Measurements from ENCODE around the gene LHX3.

The LHX3 gene

DNA sequence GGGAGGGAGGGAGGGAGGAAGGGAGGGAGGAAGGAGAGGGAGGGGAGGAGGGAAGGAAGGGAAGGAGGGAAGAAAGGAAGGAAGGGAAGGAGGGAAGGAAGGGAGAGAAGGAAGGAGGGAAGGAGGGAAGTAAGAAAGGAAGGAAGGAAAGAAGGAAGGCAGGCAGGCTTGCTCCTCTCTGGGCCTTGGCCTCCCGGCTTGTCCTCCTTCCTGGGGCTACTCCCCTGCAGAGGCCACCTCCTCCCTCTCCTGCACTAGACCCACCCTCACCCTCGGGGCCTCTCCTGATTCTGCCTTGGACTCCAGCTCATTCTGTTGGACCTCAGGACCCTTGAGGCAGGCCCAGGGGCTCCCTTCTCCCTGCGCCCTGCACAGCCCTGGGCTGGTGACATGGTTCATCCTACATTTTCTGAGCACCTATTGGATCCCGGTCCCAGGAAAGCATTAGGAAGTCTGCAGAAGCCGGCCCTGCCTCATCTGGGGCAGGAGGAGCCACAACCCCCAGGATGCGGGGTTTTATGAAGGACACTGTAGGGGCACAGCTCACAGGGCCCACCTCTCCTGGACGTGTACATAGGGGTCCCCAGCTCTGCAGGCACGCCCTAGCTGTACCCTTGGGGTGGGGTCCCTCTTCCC, 23.0 kb downstream of the LHX3 start:
- H3K4me1 ChIP-seq (ENCODE audit: control extremely low read depth in 1 of 4, control insufficient read depth in 4 of 4, insufficient read depth in 4 of 4, low read length in 3 of 4) = no peaks in the 10 kb centered on the region
- H3K27me3 ChIP-seq (replicated peaks in 2 of 5; ENCODE audit: control insufficient read depth in 4 of 5, insufficient read depth in 5 of 5, low read length in 4 of 5) = peaks cover 0 to 49% (median 14%) of the 10 kb centered on the region in 5 experiments
- H3K27ac ChIP-seq (ENCODE audit: insufficient read depth in 1 of 2, low read depth in 1 of 2, low read length in 2 of 2, poor library complexity in 1 of 2, severe bottlenecking in 2 of 2) = no peak overlapping the region
- POLR2A ChIA-PET = no interaction called here
- no peak overlapping the region for H3K4me3 ChIP-seq (ENCODE audit: control insufficient read depth in 1 of 7, extremely low read depth in 1 of 7, insufficient read depth in 4 of 7, low read depth in 2 of 7, low read length in 6 of 7)
- no peak for DNase-seq
- no peaks in the 10 kb centered on the region for H3K9me3 ChIP-seq (ENCODE audit: control extremely low read depth in 1 of 5, control insufficient read depth in 4 of 5, insufficient read depth in 2 of 5, low read depth in 1 of 5, low read length in 4 of 5)
- 91% methylated on average over 6 of the region's 8 CpGs for WGBS (ENCODE audit: insufficient coverage)
- CTCF ChIA-PET = interaction anchor here (0.9 kb wide), 1 partner anchor 33 kb away, joined by 3 read pairs; no protein-coding TSS in a partner anchor
- no peaks in the 10 kb centered on the region for H3K36me3 ChIP-seq (ENCODE audit: control insufficient read depth in 4 of 4, insufficient read depth in 4 of 4, low read length in 3 of 4)

DNA sequence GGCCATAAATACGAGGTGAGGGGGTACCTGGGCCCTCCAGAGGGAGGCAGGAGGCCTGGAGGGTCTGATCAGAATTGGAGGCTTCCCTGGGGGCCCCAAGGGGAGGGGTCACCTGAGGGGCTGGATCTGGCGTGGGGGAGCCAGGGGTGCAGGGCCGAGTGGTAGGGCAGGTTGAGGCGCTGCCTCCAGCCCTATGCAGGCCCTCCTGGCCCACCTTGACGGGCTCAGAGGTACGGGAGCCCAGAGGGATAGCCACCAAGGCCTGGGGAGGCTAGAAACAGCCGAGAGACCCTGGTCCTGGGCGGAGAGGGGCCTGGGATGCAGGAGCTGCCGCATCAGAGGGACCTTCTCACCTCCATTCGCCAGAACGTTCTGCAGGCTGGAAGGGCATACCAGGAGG, 24.3 kb downstream of the LHX3 start:
- H3K9me3 ChIP-seq (ENCODE audit: control extremely low read depth in 1 of 5, control insufficient read depth in 4 of 5, insufficient read depth in 2 of 5, low read depth in 1 of 5, low read length in 4 of 5) = no peaks in the 10 kb centered on the region
- H3K4me3 ChIP-seq (ENCODE audit: control insufficient read depth in 1 of 7, extremely low read depth in 1 of 7, insufficient read depth in 4 of 7, low read depth in 2 of 7, low read length in 6 of 7) = no peak overlapping the region
- no peaks in the 10 kb centered on the region for H3K4me1 ChIP-seq (ENCODE audit: control extremely low read depth in 1 of 4, control insufficient read depth in 4 of 4, insufficient read depth in 4 of 4, low read length in 3 of 4)
- WGBS (ENCODE audit: insufficient coverage) = 85% methylated on average over 7 of the region's 11 CpGs
- no peaks in the 10 kb centered on the region for H3K36me3 ChIP-seq (ENCODE audit: control insufficient read depth in 4 of 4, insufficient read depth in 4 of 4, low read length in 3 of 4)
- CTCF ChIA-PET = interaction anchor here (1.7 kb wide), 1 partner anchor 10 kb away, joined by 3 read pairs; no protein-coding TSS in a partner anchor
- peaks cover 0 to 38% (median 10%) of the 10 kb centered on the region in 5 experiments for H3K27me3 ChIP-seq (replicated peaks in 2 of 5; ENCODE audit: control insufficient read depth in 4 of 5, insufficient read depth in 5 of 5, low read length in 4 of 5)
- no peak overlapping the region for H3K27ac ChIP-seq (ENCODE audit: insufficient read depth in 1 of 2, low read depth in 1 of 2, low read length in 2 of 2, poor library complexity in 1 of 2, severe bottlenecking in 2 of 2)
- no peak for DNase-seq
- POLR2A ChIA-PET = no interaction called here

DNA sequence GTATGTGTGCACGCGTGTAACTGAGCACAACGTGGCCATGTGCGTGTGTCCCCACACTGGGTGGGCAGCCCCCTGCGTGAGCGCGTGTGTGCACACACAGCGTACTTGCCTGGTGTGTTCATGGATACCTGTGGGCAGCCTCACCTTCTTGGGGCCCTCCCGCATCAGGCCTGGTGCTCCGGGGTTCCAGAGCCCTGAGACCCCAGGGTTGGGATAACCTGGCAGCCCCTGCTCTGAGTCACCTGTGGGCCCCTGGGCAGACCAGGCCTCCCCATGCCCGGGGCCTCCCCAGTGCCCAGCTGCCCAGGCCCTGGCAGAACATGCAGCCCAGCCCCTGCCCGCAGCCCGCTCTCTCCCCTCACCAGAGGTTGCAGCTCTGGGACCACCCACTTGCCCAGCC, 25.2 kb downstream of the LHX3 start:
- Histone ChIP-seq H3K27me3 (replicated peaks in 2 of 5; ENCODE audit: control insufficient read depth in 4 of 5, insufficient read depth in 5 of 5, low read length in 4 of 5) (peaks cover 0 to 34% (median 8%) of the 10 kb centered on the region in 5 experiments), H3K27ac (ENCODE audit: insufficient read depth in 1 of 2, low read depth in 1 of 2, low read length in 2 of 2, poor library complexity in 1 of 2, severe bottlenecking in 2 of 2) (no peak overlapping the region), H3K9me3 (ENCODE audit: control extremely low read depth in 1 of 5, control insufficient read depth in 4 of 5, insufficient read depth in 2 of 5, low read depth in 1 of 5, low read length in 4 of 5) (no peaks in the 10 kb centered on the region), H3K4me3 (ENCODE audit: control insufficient read depth in 1 of 7, extremely low read depth in 1 of 7, insufficient read depth in 4 of 7, low read depth in 2 of 7, low read length in 6 of 7) (no peak overlapping the region), H3K4me1 (ENCODE audit: control extremely low read depth in 1 of 4, control insufficient read depth in 4 of 4, insufficient read depth in 4 of 4, low read length in 3 of 4) (no peaks in the 10 kb centered on the region), H3K36me3 (ENCODE audit: control insufficient read depth in 4 of 4, insufficient read depth in 4 of 4, low read length in 3 of 4) (no peaks in the 10 kb centered on the region)
- POLR2A ChIA-PET = no interaction called here
- DNase-seq = no peak
- CTCF ChIA-PET = interaction anchor here (1.7 kb wide), 1 partner anchor 9 kb away, joined by 3 read pairs; no protein-coding TSS in a partner anchor
- 92% methylated on average over 12 of the region's 13 CpGs for WGBS (ENCODE audit: insufficient coverage)

DNA sequence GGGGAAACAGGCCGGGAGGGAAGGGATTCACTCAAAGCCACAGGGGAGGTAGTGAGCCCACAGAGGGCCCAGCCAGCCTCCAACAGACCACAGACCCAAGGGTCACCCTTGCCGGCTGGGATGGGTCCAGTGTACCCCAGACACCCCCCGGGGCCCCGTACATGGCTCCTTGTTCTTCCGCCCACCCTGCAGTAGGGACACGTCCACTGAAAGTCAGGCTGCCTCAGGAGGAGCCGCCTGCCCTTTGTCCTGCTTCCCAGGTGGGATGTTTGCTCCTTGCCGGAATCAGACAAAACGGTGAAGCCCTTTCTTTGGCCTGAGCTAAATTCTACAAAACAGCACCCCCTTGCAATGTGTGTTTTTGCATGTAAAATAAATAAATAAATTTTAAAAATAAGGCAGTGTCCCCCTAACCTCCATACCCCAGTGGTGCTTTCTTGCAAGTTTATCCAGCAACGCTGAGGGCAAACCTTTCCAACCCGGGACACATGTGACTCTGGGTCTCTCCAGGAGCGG, 25.8 kb downstream of the LHX3 start:
- Histone ChIP-seq H3K36me3 (ENCODE audit: control insufficient read depth in 4 of 4, insufficient read depth in 4 of 4, low read length in 3 of 4) (no peaks in the 10 kb centered on the region), H3K9me3 (ENCODE audit: control extremely low read depth in 1 of 5, control insufficient read depth in 4 of 5, insufficient read depth in 2 of 5, low read depth in 1 of 5, low read length in 4 of 5) (no peaks in the 10 kb centered on the region), H3K27ac (ENCODE audit: insufficient read depth in 1 of 2, low read depth in 1 of 2, low read length in 2 of 2, poor library complexity in 1 of 2, severe bottlenecking in 2 of 2) (no peak overlapping the region), H3K4me3 (ENCODE audit: control insufficient read depth in 1 of 7, extremely low read depth in 1 of 7, insufficient read depth in 4 of 7, low read depth in 2 of 7, low read length in 6 of 7) (no peak overlapping the region), H3K4me1 (ENCODE audit: control extremely low read depth in 1 of 4, control insufficient read depth in 4 of 4, insufficient read depth in 4 of 4, low read length in 3 of 4) (no peaks in the 10 kb centered on the region), H3K27me3 (replicated peaks in 2 of 5; ENCODE audit: control insufficient read depth in 4 of 5, insufficient read depth in 5 of 5, low read length in 4 of 5) (peaks cover 0 to 33% (median 8%) of the 10 kb centered on the region in 5 experiments)
- CTCF ChIA-PET = interaction anchor here (0.6 to 1.9 kb wide), 2 partner anchors 10 to 121 kb away, joined by 3 to 6 read pairs; no protein-coding TSS in a partner anchor
- 68% methylated on average over 10 of the region's 12 CpGs for WGBS (ENCODE audit: insufficient coverage)
- POLR2A ChIA-PET = no interaction called here
- DNase-seq = no peak

DNA sequence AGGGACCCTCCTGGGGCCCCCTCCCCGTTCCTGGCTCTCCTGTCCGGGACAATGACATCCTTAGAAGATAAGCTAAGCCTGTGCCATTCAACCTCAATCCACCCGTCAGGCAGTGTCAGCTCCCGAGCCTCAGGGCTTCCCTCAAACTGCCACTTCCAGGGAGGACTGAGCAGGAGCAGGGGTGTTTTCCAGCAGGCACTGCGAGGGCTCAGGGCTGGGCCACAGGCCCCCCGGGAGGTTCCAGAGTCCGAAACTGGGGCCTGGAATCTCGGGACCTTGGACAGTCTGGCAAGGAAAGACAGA, 26.2 kb downstream of the LHX3 start:
- H3K27ac ChIP-seq (ENCODE audit: insufficient read depth in 1 of 2, low read depth in 1 of 2, low read length in 2 of 2, poor library complexity in 1 of 2, severe bottlenecking in 2 of 2) = no peak overlapping the region
- no peaks in the 10 kb centered on the region for H3K36me3 ChIP-seq (ENCODE audit: control insufficient read depth in 4 of 4, insufficient read depth in 4 of 4, low read length in 3 of 4)
- H3K9me3 ChIP-seq (ENCODE audit: control extremely low read depth in 1 of 5, control insufficient read depth in 4 of 5, insufficient read depth in 2 of 5, low read depth in 1 of 5, low read length in 4 of 5) = no peaks in the 10 kb centered on the region
- DNase-seq = no peak
- WGBS (ENCODE audit: insufficient coverage) = 73% methylated on average over 7 of the region's 8 CpGs
- no peaks in the 10 kb centered on the region for H3K4me1 ChIP-seq (ENCODE audit: control extremely low read depth in 1 of 4, control insufficient read depth in 4 of 4, insufficient read depth in 4 of 4, low read length in 3 of 4)
- ChIA-PET CTCF (interaction anchor here (0.6 to 1.9 kb wide), 2 partner anchors 10 to 122 kb away, joined by 3 to 6 read pairs; no protein-coding TSS in a partner anchor), POLR2A (no interaction called here)
- H3K27me3 ChIP-seq (replicated peaks in 2 of 5; ENCODE audit: control insufficient read depth in 4 of 5, insufficient read depth in 5 of 5, low read length in 4 of 5) = peaks cover 0 to 33% (median 8%) of the 10 kb centered on the region in 5 experiments
- no peak overlapping the region for H3K4me3 ChIP-seq (ENCODE audit: control insufficient read depth in 1 of 7, extremely low read depth in 1 of 7, insufficient read depth in 4 of 7, low read depth in 2 of 7, low read length in 6 of 7)

DNA sequence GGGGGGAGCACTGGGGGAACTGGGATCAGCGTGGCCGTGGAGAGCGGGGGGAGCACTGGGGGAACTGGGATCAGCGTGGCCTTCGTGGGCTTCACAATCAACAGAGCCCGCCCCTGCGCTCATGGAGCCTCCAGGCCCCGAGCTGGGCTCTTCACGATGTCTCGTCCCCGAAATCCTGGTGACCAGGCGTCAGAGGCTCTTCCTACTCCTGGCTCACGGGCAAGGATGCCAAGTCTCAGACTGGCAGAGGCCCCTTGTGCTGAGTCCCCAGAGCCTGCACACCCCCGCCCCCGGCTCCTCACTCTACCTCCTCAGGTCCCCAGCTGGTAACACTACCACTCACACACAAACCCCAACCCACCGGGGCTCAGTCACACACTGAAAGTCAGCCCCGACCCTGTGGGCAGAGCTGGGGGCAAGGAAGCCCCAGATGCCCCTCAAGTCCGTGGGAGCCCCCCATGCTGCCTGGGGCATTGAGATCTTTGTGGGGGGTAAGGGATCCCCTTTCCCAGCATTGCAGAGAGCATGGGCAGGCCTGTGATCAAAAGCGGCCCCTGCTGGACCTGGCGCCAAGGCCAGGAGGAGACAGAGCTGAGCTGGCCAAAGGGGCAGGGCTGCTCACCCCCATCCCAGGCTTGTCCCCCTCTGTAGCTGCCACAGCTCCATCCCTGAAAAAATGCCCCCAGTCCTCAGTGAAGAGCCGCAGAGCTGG, 26.7 kb downstream of the LHX3 start:
- H3K27ac ChIP-seq (ENCODE audit: insufficient read depth in 1 of 2, low read depth in 1 of 2, low read length in 2 of 2, poor library complexity in 1 of 2, severe bottlenecking in 2 of 2) = no peak overlapping the region
- no peaks in the 10 kb centered on the region for H3K9me3 ChIP-seq (ENCODE audit: control extremely low read depth in 1 of 5, control insufficient read depth in 4 of 5, insufficient read depth in 2 of 5, low read depth in 1 of 5, low read length in 4 of 5)
- H3K4me1 ChIP-seq (ENCODE audit: control extremely low read depth in 1 of 4, control insufficient read depth in 4 of 4, insufficient read depth in 4 of 4, low read length in 3 of 4) = no peaks in the 10 kb centered on the region
- ChIA-PET POLR2A (no interaction called here), CTCF (interaction anchor here (0.6 to 1.9 kb wide), 2 partner anchors 9 to 122 kb away, joined by 3 to 6 read pairs; no protein-coding TSS in a partner anchor)
- H3K27me3 ChIP-seq (replicated peaks in 2 of 5; ENCODE audit: control insufficient read depth in 4 of 5, insufficient read depth in 5 of 5, low read length in 4 of 5) = peaks cover 0 to 31% (median 8%) of the 10 kb centered on the region in 5 experiments
- WGBS (ENCODE audit: insufficient coverage) = 93% methylated on average over 16 of the region's 21 CpGs
- no peak for DNase-seq
- H3K36me3 ChIP-seq (ENCODE audit: control insufficient read depth in 4 of 4, insufficient read depth in 4 of 4, low read length in 3 of 4) = no peaks in the 10 kb centered on the region
- H3K4me3 ChIP-seq (ENCODE audit: control insufficient read depth in 1 of 7, extremely low read depth in 1 of 7, insufficient read depth in 4 of 7, low read depth in 2 of 7, low read length in 6 of 7) = no peak overlapping the region

DNA sequence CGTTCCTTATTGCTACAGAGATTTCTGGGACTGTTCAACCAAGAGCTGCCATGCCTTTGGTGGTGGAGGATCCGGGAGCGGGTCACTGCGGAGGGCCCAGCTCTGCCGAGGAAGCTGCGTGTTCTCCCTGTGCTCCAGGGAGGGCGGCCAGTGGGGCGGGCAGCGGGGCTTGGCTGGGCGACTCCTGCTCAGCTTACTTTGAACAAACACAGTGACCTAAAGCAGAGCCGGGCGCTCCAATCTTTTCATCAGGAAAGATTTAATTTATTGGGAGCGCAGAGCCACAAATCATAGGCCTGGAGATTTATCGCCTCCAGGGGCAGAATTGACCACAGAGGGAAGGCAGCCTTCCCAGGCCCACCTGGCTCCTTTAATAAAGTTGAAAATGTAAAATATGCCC, 27.7 kb downstream of the LHX3 start:
- DNase-seq = no peak
- Histone ChIP-seq H3K27ac (ENCODE audit: insufficient read depth in 1 of 2, low read depth in 1 of 2, low read length in 2 of 2, poor library complexity in 1 of 2, severe bottlenecking in 2 of 2) (no peak overlapping the region), H3K27me3 (replicated peaks in 2 of 5; ENCODE audit: control insufficient read depth in 4 of 5, insufficient read depth in 5 of 5, low read length in 4 of 5) (peaks cover 0 to 28% (median 8%) of the 10 kb centered on the region in 5 experiments), H3K36me3 (ENCODE audit: control insufficient read depth in 4 of 4, insufficient read depth in 4 of 4, low read length in 3 of 4) (no peaks in the 10 kb centered on the region), H3K4me1 (ENCODE audit: control extremely low read depth in 1 of 4, control insufficient read depth in 4 of 4, insufficient read depth in 4 of 4, low read length in 3 of 4) (no peaks in the 10 kb centered on the region), H3K9me3 (ENCODE audit: control extremely low read depth in 1 of 5, control insufficient read depth in 4 of 5, insufficient read depth in 2 of 5, low read depth in 1 of 5, low read length in 4 of 5) (no peaks in the 10 kb centered on the region), H3K4me3 (ENCODE audit: control insufficient read depth in 1 of 7, extremely low read depth in 1 of 7, insufficient read depth in 4 of 7, low read depth in 2 of 7, low read length in 6 of 7) (no peak overlapping the region)
- CTCF ChIA-PET = no interaction called here
- 93% methylated on average over 14 of the region's 14 CpGs for WGBS (ENCODE audit: insufficient coverage)
- POLR2A ChIA-PET = no interaction called here

Data from common myeloid progenitor, CD34-positive (primary cell).